ENCODE results near the gene B4GALNT1. TPM values are rescaled to one million over a fixed set of nuclear protein-coding genes. Genes with fewer than 3 reads are reported as not detected.

Gene B4GALNT1
- total and polyA plus RNA-seq, 9 of the 15 experiments (the other 6 are each of a cell fraction or from before 2014, with no cell fraction given), result 1.0 to 32.2 (median 9.8) TPM

GRCh38 chr12:57591782-57592325 is 41.1 kb downstream of the B4GALNT1 start:
- no peaks in the 10 kb centered on the region for H3K27me3 ChIP-seq (ENCODE audit: control insufficient read depth in 2 of 2, insufficient read depth in 2 of 2, low read length in 2 of 2)
- H2AFZ ChIP-seq (ENCODE audit: low read depth, low read length), result peak overlapping the region; percentile 97; the same call in 1 of the 2 replicates
- ChIA-PET POLR2A (interaction anchor here (0.5 to 4.2 kb wide), 15 partner anchors 8 to 346 kb away, joined by 3 to 20 read pairs (median 5); partner anchors contain the start of genes DDIT3 and TSPAN31), CTCF (ENCODE audit: low intra/inter-chr PET ratio) (interaction anchor here (1.2 kb wide), 1 partner anchor 102 kb away, joined by 3 read pairs; the partner anchor contains the start of gene OS9)
- no peaks in the 10 kb centered on the region for H4K20me1 ChIP-seq (replicated peaks; ENCODE audit: control insufficient read depth, insufficient read depth, low read length)
- peaks cover 27% of the 10 kb centered on the region for H3K79me2 ChIP-seq (ENCODE audit: control insufficient read depth, insufficient read depth, low read length)
- peak overlapping the region; percentile 84; the same call in 2 of the 3 replicates for H3K27ac ChIP-seq (ENCODE audit: extremely low read depth, low read depth, low read length)
- peak overlapping the region; percentile 72 for H3K4me3 ChIP-seq
- no peaks in the 10 kb centered on the region for H3K9me1 ChIP-seq (ENCODE audit: control insufficient read depth, insufficient read depth, low read length)
- in situ Hi-C loops (cut with MboI), result no loop called here
- intact Hi-C loops (cut with micrococcal nuclease), result no loop called here
- H3K9me3 ChIP-seq (replicated peaks; ENCODE audit: control insufficient read depth, insufficient read depth, low read depth, low read length), result no peaks in the 10 kb centered on the region
- peak; percentile 14 for ATAC-seq
- WGBS (ENCODE audit: insufficient coverage, low coverage, missing lambda C conversion rate), result 5% methylated on average over 10 of the region's 10 CpGs
- DNase-seq (ENCODE audit: extremely low read depth in 1 of 4, low spot score in 3 of 4), result peak; percentile 20 to 54 (median 46)
- H3K9ac ChIP-seq (ENCODE audit: insufficient read depth in 1 of 2, low read depth in 2 of 2, low read length in 2 of 2), result peak overlapping the region; percentile 81 to 98
- FAIRE-seq, result peak; percentile 51
- peaks cover 22 to 23% of the 10 kb centered on the region in 2 experiments for H3K4me1 ChIP-seq (replicated peaks in 1 of 2; ENCODE audit: control insufficient read depth in 2 of 2, insufficient read depth in 2 of 2, low read length in 2 of 2)
- no TSS peak for BruUV-seq (replicated peaks)
- H3K36me3 ChIP-seq (ENCODE audit: control insufficient read depth, insufficient read depth, low read length), result peaks cover 31% of the 10 kb centered on the region; the same call in 2 of the 3 replicates
- peak overlapping the region; percentile 77 for H3K4me2 ChIP-seq (ENCODE audit: insufficient read depth, low read length)
- TF ChIP-seq REST (IDR thresholded peaks at IDR 0.05; ENCODE audit: borderline replicate concordance) (0 out of 2 replicates have a peak, but pooled peaks have one; percentile 52), REST (CRISPR knock-in tag; IDR thresholded peaks at IDR 0.05; ENCODE audit: low read depth) (no peak), CBX3 (IDR thresholded peaks at IDR 0.05; ENCODE audit: borderline replicate concordance in 1 of 2, low read length in 2 of 2) (no peak), TEAD4 (IDR thresholded peaks at IDR 0.05; ENCODE audit: low read length) (0 out of 2 replicates have a peak, but pooled peaks have one; percentile 10), TEAD4 (CRISPR knock-in tag; IDR thresholded peaks at IDR 0.05; ENCODE audit: borderline replicate concordance) (no peak), TAF9B (IDR thresholded peaks at IDR 0.05; ENCODE audit: partially characterized antibody) (no peak), TBP (optimal IDR thresholded peaks at IDR 0.05; ENCODE audit: low read depth, low read length) (peak; percentile 10), YY1 (IDR thresholded peaks at IDR 0.05; ENCODE audit: borderline replicate concordance in 1 of 3, control insufficient read depth in 1 of 3, extremely low read depth in 1 of 3, insufficient read depth in 3 of 3, insufficient read length in 1 of 3, insufficient replicate concordance in 2 of 3, low read depth in 1 of 3, low read length in 2 of 3) (peak in 1 of 3 experiments; percentile 12)
- TF ChIP-seq, protein P1, sequence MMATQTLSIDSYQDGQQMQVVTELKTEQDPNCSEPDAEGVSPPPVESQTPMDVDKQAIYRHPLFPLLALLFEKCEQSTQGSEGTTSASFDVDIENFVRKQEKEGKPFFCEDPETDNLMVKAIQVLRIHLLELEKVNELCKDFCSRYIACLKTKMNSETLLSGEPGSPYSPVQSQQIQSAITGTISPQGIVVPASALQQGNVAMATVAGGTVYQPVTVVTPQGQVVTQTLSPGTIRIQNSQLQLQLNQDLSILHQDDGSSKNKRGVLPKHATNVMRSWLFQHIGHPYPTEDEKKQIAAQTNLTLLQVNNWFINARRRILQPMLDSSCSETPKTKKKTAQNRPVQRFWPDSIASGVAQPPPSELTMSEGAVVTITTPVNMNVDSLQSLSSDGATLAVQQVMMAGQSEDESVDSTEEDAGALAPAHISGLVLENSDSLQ (IDR thresholded peaks at IDR 0.05), result no peak
